ENCODE measurements around the gene LRSAM1. TPM values are rescaled to one million over a fixed set of nuclear protein-coding genes. Genes with fewer than 3 reads are reported as not detected.

LRSAM1 gene
- total and polyA plus RNA-seq, 9 donors: 9.0 to 28.5 (median 17.4) TPM

GRCh38 chr9:127525401-127526188 is 74.3 kb downstream of the LRSAM1 start:
- intact Hi-C loops (cut with DNase I): no loop called here
- DNase-seq: no peak
- no peak overlapping the region for H3K27ac ChIP-seq
- H3K27me3 ChIP-seq: no peaks in the 10 kb centered on the region
- H3K9me3 ChIP-seq: no peaks in the 10 kb centered on the region
- 80 to 86% (median 81%) methylated on average over 8 of the region's 8 CpGs for WGBS, 3 donors
- no peak overlapping the region for H3K4me3 ChIP-seq
- no peak for TF ChIP-seq CTCF (IDR thresholded peaks at IDR 0.05)
- no peak for TF ChIP-seq POLR2A (IDR thresholded peaks at IDR 0.05)
- TF ChIP-seq EP300 (IDR thresholded peaks at IDR 0.05): no peak
- H3K36me3 ChIP-seq: no peaks in the 10 kb centered on the region
- H3K4me1 ChIP-seq (ENCODE audit: insufficient read depth): peaks cover 34% of the 10 kb centered on the region

GRCh38 chr9:127526655-127527559 is 75.6 kb downstream of the LRSAM1 start:
- DNase-seq: no peak
- 84 to 88% (median 86%) methylated on average over 29 to 30 of the region's 30 CpGs for WGBS, 3 donors
- intact Hi-C loops (cut with DNase I): no loop called here
- H3K4me1 ChIP-seq (ENCODE audit: insufficient read depth): peaks cover 24% of the 10 kb centered on the region
- no peak overlapping the region for H3K27ac ChIP-seq
- no peak overlapping the region for H3K4me3 ChIP-seq
- no peaks in the 10 kb centered on the region for H3K9me3 ChIP-seq
- TF ChIP-seq CTCF (IDR thresholded peaks at IDR 0.05) (no peak), EP300 (IDR thresholded peaks at IDR 0.05) (no peak), POLR2A (IDR thresholded peaks at IDR 0.05) (no peak)
- no peaks in the 10 kb centered on the region for H3K36me3 ChIP-seq
- H3K27me3 ChIP-seq: no peaks in the 10 kb centered on the region

GRCh38 chr9:127527560-127528268 is 76.4 kb downstream of the LRSAM1 start:
- TF ChIP-seq POLR2A (IDR thresholded peaks at IDR 0.05) (no peak), EP300 (IDR thresholded peaks at IDR 0.05) (no peak), CTCF (IDR thresholded peaks at IDR 0.05) (no peak)
- H3K4me3 ChIP-seq: no peak overlapping the region
- no peaks in the 10 kb centered on the region for H3K9me3 ChIP-seq
- no peak overlapping the region for H3K27ac ChIP-seq
- peaks cover 15% of the 10 kb centered on the region for H3K4me1 ChIP-seq (ENCODE audit: insufficient read depth)
- intact Hi-C loops (cut with DNase I): no loop called here
- DNase-seq: no peak
- H3K27me3 ChIP-seq: no peaks in the 10 kb centered on the region
- WGBS, 3 donors: 83 to 88% (median 84%) methylated on average over 17 of the region's 17 CpGs
- H3K36me3 ChIP-seq: no peaks in the 10 kb centered on the region
